ENCODE data around the gene BRME1. TPM values are rescaled to one million over a fixed set of nuclear protein-coding genes. Genes with fewer than 3 reads are reported as not detected.
"Not testable (repeated sequence)": the region's sequence is repeated elsewhere in the genome, so short reads cannot be mapped to it uniquely, and the experiment has no call there.

The BRME1 gene
- total RNA-seq, 6 donors from 2014 or later: 0.46 to 4.4 (median 2.1) TPM

DNA sequence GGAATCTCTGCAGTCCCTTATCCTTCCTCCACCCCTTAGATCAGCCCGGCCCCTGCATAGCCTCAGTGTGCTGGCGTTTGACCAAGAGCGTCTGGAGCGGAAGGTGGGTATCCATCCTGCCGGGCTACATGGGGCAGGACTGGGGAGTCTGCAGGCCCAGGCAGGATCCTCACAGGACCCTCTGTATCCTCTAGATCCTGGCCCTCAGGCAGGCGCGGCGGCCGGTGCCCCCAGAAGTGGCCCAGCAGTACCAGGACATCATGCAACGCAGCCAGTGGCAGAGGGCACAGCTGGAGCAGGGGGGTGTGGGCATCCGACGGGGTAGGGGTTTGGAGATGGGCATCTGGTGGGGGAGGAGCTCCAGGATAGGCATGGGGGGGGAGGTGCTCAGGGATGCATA, 23.4 kb upstream of the BRME1 start:
- no peak overlapping the region for H3K27ac ChIP-seq
- H3K9me3 ChIP-seq: no peaks in the 10 kb centered on the region
- peaks cover 0 to 59% (median 26%) of the 10 kb centered on the region in 4 donors for H3K36me3 ChIP-seq
- H3K4me1 ChIP-seq: peaks cover 0 to 12% (median 5%) of the 10 kb centered on the region in 4 donors
- no peak overlapping the region for H3K4me3 ChIP-seq
- WGBS, 2 donors: 80 to 95% methylated on average over 5 to 9 of the region's 12 CpGs
- ATAC-seq (ENCODE audit: low FRiP score in 2 of 2) (no peak), DNase-seq (peak in 1 of 2 donors; percentile 78)
- no peaks in the 10 kb centered on the region for H3K27me3 ChIP-seq
- no peak for TF ChIP-seq POLR2A (IDR thresholded peaks at IDR 0.05)
- no peak for TF ChIP-seq EP300 (IDR thresholded peaks at IDR 0.05)
- TF ChIP-seq, protein P1, sequence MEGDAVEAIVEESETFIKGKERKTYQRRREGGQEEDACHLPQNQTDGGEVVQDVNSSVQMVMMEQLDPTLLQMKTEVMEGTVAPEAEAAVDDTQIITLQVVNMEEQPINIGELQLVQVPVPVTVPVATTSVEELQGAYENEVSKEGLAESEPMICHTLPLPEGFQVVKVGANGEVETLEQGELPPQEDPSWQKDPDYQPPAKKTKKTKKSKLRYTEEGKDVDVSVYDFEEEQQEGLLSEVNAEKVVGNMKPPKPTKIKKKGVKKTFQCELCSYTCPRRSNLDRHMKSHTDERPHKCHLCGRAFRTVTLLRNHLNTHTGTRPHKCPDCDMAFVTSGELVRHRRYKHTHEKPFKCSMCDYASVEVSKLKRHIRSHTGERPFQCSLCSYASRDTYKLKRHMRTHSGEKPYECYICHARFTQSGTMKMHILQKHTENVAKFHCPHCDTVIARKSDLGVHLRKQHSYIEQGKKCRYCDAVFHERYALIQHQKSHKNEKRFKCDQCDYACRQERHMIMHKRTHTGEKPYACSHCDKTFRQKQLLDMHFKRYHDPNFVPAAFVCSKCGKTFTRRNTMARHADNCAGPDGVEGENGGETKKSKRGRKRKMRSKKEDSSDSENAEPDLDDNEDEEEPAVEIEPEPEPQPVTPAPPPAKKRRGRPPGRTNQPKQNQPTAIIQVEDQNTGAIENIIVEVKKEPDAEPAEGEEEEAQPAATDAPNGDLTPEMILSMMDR (IDR thresholded peaks at IDR 0.05): no peak
- TF ChIP-seq POLR2AphosphoS5 (IDR thresholded peaks at IDR 0.05): no peak

DNA sequence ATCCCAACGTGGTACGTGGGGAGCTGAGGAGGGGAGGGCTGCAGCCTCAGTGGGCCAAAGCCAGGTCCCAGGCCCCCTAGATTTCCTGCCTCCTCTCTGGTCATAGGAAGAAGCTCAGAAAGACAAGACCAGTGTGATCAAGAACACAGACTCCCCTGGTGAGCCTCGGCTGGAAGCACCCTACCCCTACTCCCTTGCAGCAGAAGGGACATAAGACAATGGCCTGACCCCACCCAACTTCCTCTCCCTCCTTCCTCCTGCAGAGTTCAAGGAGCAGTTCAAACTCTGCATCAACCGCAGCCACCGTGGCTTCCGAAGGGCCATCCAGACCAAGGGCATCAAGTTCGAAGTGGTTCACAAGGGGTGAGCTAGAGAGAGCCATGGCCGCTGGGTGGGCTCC, 20.8 kb upstream of the BRME1 start:
- 56 to 83% methylated on average over 5 to 8 of the region's 8 CpGs for WGBS, 2 donors
- no peak for TF ChIP-seq POLR2A (IDR thresholded peaks at IDR 0.05)
- TF ChIP-seq, protein P1 (IDR thresholded peaks at IDR 0.05): no peak
- TF ChIP-seq POLR2AphosphoS5 (IDR thresholded peaks at IDR 0.05): no peak
- no peak for TF ChIP-seq EP300 (IDR thresholded peaks at IDR 0.05)
- DNase-seq (no peak), ATAC-seq (ENCODE audit: low FRiP score in 2 of 2) (no peak)
- peaks cover 0 to 12% (median 5%) of the 10 kb centered on the region in 4 donors for H3K4me1 ChIP-seq
- no peak overlapping the region for H3K4me3 ChIP-seq
- H3K27ac ChIP-seq: peak overlapping the region in 3 of 4 donors; percentile 39 to 80 (median 69)
- H3K9me3 ChIP-seq: no peaks in the 10 kb centered on the region
- H3K36me3 ChIP-seq: peaks cover 0 to 83% (median 40%) of the 10 kb centered on the region in 4 donors
- no peaks in the 10 kb centered on the region for H3K27me3 ChIP-seq

DNA sequence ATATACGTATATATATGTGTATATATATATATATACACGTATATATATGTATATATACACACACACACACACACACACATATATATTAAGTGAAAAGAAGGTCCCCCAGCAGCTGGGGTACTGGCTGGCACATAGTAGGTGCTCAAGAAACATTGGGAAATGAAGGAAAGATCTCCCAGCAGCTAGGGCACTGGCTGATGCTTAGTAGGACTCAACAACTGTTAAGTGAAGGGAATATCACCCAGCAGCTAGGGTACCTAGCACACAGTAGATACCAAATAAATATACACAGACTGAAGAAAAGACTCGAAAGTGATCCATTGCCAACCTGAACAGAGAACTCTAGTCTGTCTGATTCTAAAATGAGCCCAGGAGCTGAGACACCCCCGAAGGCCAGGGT, 20.1 kb upstream of the BRME1 start:
- TF ChIP-seq, protein P1 (IDR thresholded peaks at IDR 0.05): no peak
- TF ChIP-seq EP300 (IDR thresholded peaks at IDR 0.05): no peak
- no peak for TF ChIP-seq POLR2AphosphoS5 (IDR thresholded peaks at IDR 0.05)
- no peak for TF ChIP-seq POLR2A (IDR thresholded peaks at IDR 0.05)
- Histone ChIP-seq H3K4me1 (peaks cover 0 to 12% (median 5%) of the 10 kb centered on the region in 4 donors), H3K36me3 (peaks cover 0 to 87% (median 45%) of the 10 kb centered on the region in 4 donors), H3K4me3 (no peak overlapping the region), H3K9me3 (peaks cover 0 to under 1% (median 0%) of the 10 kb centered on the region in 4 donors), H3K27me3 (no peaks in the 10 kb centered on the region), H3K27ac (peak overlapping the region in 3 of 4 donors; percentile 39 to 80 (median 69))
- DNase-seq (no peak), ATAC-seq (ENCODE audit: low FRiP score in 2 of 2) (no peak)
- 50 to 92% methylated on average over 4 of the region's 4 CpGs for WGBS, 2 donors

DNA sequence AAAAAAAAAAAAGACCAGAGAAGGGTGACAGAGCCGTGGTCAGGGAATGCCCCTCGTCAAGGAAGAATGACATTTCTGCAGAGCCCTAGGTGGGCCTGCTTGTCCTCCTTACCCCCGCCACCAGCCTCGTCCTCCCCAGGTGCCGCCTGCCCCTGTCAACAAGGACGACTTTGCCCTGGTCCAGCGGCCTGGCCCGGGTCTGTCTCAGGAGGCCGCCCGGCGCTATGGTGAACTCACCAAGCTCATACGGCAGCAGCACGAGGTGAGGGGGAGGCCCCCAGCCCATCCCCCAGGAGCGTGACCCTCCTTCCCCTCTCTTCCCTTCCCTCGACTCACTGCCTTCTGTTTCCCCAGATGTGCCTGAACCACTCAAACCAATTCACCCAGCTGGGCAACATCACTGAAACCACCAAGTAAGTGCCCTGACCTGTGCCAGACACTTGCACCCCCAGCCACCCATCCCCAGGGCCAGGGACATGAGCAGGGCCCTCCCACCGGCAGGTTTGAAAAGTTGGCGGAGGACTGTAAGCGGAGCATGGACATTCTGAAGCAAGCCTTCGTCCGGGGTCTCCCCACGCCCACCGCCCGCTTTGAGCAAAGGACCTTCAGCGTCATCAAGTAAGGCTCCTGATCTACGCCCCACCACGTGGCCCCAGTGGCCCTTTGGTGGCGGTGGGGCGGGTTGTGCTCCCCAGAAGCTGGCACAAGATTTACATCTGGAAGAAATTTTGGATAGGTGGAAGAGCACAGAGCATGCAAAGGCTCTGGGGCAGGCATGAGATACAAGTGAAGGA, 17.5 kb upstream of the BRME1 start:
- Histone ChIP-seq H3K27ac (no peak overlapping the region), H3K36me3 (peaks cover 8 to 93% (median 61%) of the 10 kb centered on the region in 4 donors), H3K4me3 (no peak overlapping the region), H3K4me1 (peaks cover 0 to 12% (median 7%) of the 10 kb centered on the region in 4 donors), H3K9me3 (peaks cover 0 to 5% (median 2%) of the 10 kb centered on the region in 4 donors), H3K27me3 (no peaks in the 10 kb centered on the region)
- WGBS, 2 donors: 96 to 97% methylated on average over 28 of the region's 28 CpGs
- TF ChIP-seq, protein P1 (IDR thresholded peaks at IDR 0.05): no peak
- TF ChIP-seq POLR2AphosphoS5 (IDR thresholded peaks at IDR 0.05) (no peak), POLR2A (IDR thresholded peaks at IDR 0.05) (no peak), EP300 (IDR thresholded peaks at IDR 0.05) (no peak)
- ATAC-seq (ENCODE audit: low FRiP score in 2 of 2): no peak
- DNase-seq: peak in 1 of 2 donors; percentile 63

DNA sequence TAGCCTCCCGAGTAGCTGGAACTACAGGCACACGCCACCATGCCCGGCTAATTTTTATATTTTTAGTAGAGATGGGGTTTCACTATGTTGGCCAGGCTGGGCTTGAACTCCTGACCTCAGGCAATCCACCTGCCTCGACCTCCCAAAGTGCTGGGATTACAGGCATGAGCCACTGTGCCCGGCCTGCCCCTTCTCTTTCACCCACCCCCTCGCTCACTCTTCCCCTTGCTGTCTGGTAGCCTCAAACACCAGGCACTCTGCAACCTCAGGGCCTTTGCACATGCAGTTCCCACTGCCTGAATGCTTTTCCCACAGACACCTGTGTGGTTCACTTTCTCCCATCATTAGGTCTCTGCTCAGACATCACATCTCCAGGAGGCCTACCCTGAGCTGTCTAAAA, 16.2 kb upstream of the BRME1 start:
- not testable (repeated sequence) for ATAC-seq (ENCODE audit: low FRiP score in 2 of 2); H3K27ac ChIP-seq; H3K27me3 ChIP-seq; H3K9me3 ChIP-seq; H3K4me3 ChIP-seq; DNase-seq
- Histone ChIP-seq H3K36me3 (peaks cover 8 to 88% (median 55%) of the 10 kb centered on the region in 4 donors), H3K4me1 (peaks cover 3 to 20% (median 13%) of the 10 kb centered on the region in 4 donors)
- 94 to 98% methylated on average over 5 to 6 of the region's 6 CpGs for WGBS, 2 donors

All from upper lobe of left lung (tissue), 6 donors.